Lung (tissue), 12 donors: ENCODE results near the gene LGR5. TPM values are rescaled to one million over a fixed set of nuclear protein-coding genes. Genes with fewer than 3 reads are reported as not detected.

Experiments used
- ATAC-seq: fragments of 200-7000 bp; cut with Tn5 transposase; one replicate; pipeline ENCODE4 v1.9.1; 2020; ENCODE audit warnings: moderate number of reproducible peaks; ENCODE audit not compliant: insufficient read depth, low FRiP score
- DNase-seq, 3 donors: peaks; one replicate each; pipeline ENCODE4 v3.0.0-alpha.2; 2013 to 2017
- H3K27ac ChIP-seq, 2 donors: one replicate each; pipeline ENCODE4 v1.5.1; 2013; ENCODE audit warnings: mild to moderate bottlenecking in 2 of 2, moderate library complexity in 2 of 2, control low read depth in 1 of 2, inconsistent platforms in 1 of 2, low read depth in 1 of 2, low read length in 1 of 2
- H3K27me3 ChIP-seq, 3 donors: one replicate each; pipeline ENCODE4 v1.5.1; 2013; ENCODE audit warnings: low read length in 2 of 3; ENCODE audit not compliant: control insufficient read depth in 3 of 3, insufficient read depth in 3 of 3
- H3K36me3 ChIP-seq, 4 donors: one replicate each; pipeline ENCODE4 v1.5.1; 2013; ENCODE audit warnings: low read length in 4 of 4, mild to moderate bottlenecking in 1 of 4, moderate library complexity in 1 of 4; ENCODE audit not compliant: control insufficient read depth in 4 of 4, insufficient read depth in 4 of 4
- H3K4me1 ChIP-seq, 5 donors: one replicate each; pipeline ENCODE4 v1.5.1; 2013; ENCODE audit warnings: low read length in 5 of 5, mild to moderate bottlenecking in 2 of 5, moderate library complexity in 1 of 5; ENCODE audit not compliant: control insufficient read depth in 5 of 5, insufficient read depth in 5 of 5
- H3K4me3 ChIP-seq: one replicate; pipeline ENCODE4 v1.5.1; 2013; ENCODE audit warnings: mild to moderate bottlenecking, control low read depth, moderate library complexity
- H3K9ac ChIP-seq, 2 donors: one replicate each; pipeline ENCODE4 v1.5.1; 2013; ENCODE audit warnings: low read length in 2 of 2, control low read depth in 1 of 2; ENCODE audit not compliant: insufficient read depth in 1 of 2
- H3K9me3 ChIP-seq, 4 donors: one replicate each; pipeline ENCODE4 v1.5.1; 2013; ENCODE audit warnings: low read length in 3 of 4, mild to moderate bottlenecking in 1 of 4, moderate library complexity in 1 of 4; ENCODE audit not compliant: control insufficient read depth in 4 of 4, insufficient read depth in 3 of 4
- CTCF ChIP-seq: IDR thresholded peaks from 2 replicates; pipeline ENCODE4 v1.5.1; 2012; ENCODE audit warnings: mild to moderate bottlenecking; ENCODE audit errors: control extremely low read depth, extremely low read depth
- WGBS, 2 donors: extraction: QIAGEN DNeasy Blood & Tissue Kit; methylation state at CpG; one replicate each; pipeline ENCODE4 v1.1.7; 2013; 5-methylcytosine and 5-hydroxymethylcytosine counted together
- polyA plus RNA-seq, 2 donors: library from polyadenylated mRNA; stranded (reverse); fragments of 200-250 nt; gene quantifications; one replicate each; pipeline ENCODE4 v1.2.1, GENCODE V29; 2013
- total RNA-seq, 2 donors: library from RNA; depleted of rRNA in 1 of 2; stranded (reverse); fragments of >200 nt in 1 of 2; gene quantifications; one replicate each; pipeline ENCODE4 v1.2.1, GENCODE V29; 2014 to 2021
- donor health status: control.
- donor health status: control.
- donor health status: Bipolar disorder and iron deficiency.
- donor health status: healthy.
- donor health status: DM: yes; HTN: yes; CAD: no.

LGR5 gene
- total and polyA plus RNA-seq, 4 donors = 0.06 to 1.4 (median 0.21) TPM

- no peak for TF ChIP-seq CTCF
- Histone ChIP-seq H3K4me1 (peaks cover 0 to 4% (median 0%) of the 10 kb centered on the region in 5 donors), H3K27ac (no peak overlapping the region), H3K36me3 (no peaks in the 10 kb centered on the region), H3K9me3 (peaks cover 0 to 1% (median 0%) of the 10 kb centered on the region in 4 donors), H3K27me3 (peaks cover 0 to 14% (median 0%) of the 10 kb centered on the region in 3 donors), H3K4me3 (no peak overlapping the region), H3K9ac (no peak overlapping the region)
- DNase-seq = no peak
- no peak for ATAC-seq
Observed at GRCh38 chr12:71599210-71599609, 159.6 kb downstream of the LGR5 start.

DNA sequence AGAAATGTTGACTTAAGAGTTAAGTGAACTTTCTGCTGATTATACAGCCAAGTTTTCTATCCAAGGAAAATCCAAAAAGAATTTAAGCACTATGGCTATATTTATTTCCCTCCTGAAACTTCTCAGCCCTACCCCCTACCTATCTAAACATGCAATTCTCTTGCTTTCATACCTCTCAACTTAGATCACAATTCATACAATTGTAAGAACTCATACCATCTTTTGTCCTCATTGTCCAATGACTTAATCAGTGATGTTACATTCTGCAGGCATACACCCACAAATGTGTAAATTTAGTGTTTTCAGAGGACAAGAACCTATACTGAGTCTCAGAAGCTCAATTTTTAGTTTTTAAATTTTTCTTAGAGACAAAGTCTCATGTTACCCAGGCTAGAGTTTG, 161.9 kb downstream of the LGR5 start:
- peaks cover 0 to 3% (median under 1%) of the 10 kb centered on the region in 4 donors for H3K36me3 ChIP-seq
- DNase-seq (no peak), ATAC-seq (no peak)
- no peak for TF ChIP-seq CTCF
- peaks cover 0 to 1% (median 0%) of the 10 kb centered on the region in 4 donors for H3K9me3 ChIP-seq
- H3K4me3 ChIP-seq = no peak overlapping the region
- H3K27me3 ChIP-seq = peaks cover 0 to 14% (median 0%) of the 10 kb centered on the region in 3 donors
- no peak overlapping the region for H3K27ac ChIP-seq
- H3K4me1 ChIP-seq = peaks cover 0 to 6% (median 0%) of the 10 kb centered on the region in 5 donors
- no peak overlapping the region for H3K9ac ChIP-seq

- ATAC-seq (no peak), DNase-seq (no peak)
- whole genome bisulfite sequencing, 2 donors = 77 to 81% methylated on average over 10 of the region's 10 CpGs
- peaks cover 0 to 6% (median 0%) of the 10 kb centered on the region in 5 donors for H3K4me1 ChIP-seq
- TF ChIP-seq CTCF = no peak
- H3K4me3 ChIP-seq = no peak overlapping the region
- H3K27ac ChIP-seq = no peak overlapping the region
- H3K9me3 ChIP-seq = peaks cover 0 to 1% (median 0%) of the 10 kb centered on the region in 4 donors
- peaks cover 1 to 8% (median 6%) of the 10 kb centered on the region in 4 donors for H3K36me3 ChIP-seq
- H3K9ac ChIP-seq = no peak overlapping the region
- peaks cover 0 to 14% (median 0%) of the 10 kb centered on the region in 3 donors for H3K27me3 ChIP-seq
Observed at GRCh38 chr12:71602761-71603577, 163.4 kb downstream of the LGR5 start.
